ENCODE measurements around the gene ANKS1A. TPM values are rescaled to one million over a fixed set of nuclear protein-coding genes. Genes with fewer than 3 reads are reported as not detected.
"Not testable (repeated sequence)": the region's sequence is repeated elsewhere in the genome, so short reads cannot be mapped to it uniquely, and the experiment has no call there.

ANKS1A gene
- total RNA-seq, 2 donors from 2014 or later, result 25.3 to 26.0 TPM

GRCh38 chr6:34992376-34992775 is 103.3 kb downstream of the ANKS1A start:
- no peak overlapping the region for H3K9ac ChIP-seq (ENCODE audit: low read depth in 2 of 2, low read length in 2 of 2)
- TF ChIP-seq, protein P1, sequence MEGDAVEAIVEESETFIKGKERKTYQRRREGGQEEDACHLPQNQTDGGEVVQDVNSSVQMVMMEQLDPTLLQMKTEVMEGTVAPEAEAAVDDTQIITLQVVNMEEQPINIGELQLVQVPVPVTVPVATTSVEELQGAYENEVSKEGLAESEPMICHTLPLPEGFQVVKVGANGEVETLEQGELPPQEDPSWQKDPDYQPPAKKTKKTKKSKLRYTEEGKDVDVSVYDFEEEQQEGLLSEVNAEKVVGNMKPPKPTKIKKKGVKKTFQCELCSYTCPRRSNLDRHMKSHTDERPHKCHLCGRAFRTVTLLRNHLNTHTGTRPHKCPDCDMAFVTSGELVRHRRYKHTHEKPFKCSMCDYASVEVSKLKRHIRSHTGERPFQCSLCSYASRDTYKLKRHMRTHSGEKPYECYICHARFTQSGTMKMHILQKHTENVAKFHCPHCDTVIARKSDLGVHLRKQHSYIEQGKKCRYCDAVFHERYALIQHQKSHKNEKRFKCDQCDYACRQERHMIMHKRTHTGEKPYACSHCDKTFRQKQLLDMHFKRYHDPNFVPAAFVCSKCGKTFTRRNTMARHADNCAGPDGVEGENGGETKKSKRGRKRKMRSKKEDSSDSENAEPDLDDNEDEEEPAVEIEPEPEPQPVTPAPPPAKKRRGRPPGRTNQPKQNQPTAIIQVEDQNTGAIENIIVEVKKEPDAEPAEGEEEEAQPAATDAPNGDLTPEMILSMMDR (IDR thresholded peaks at IDR 0.05), result no peak
- H3K27ac ChIP-seq, result no peak overlapping the region
- no peaks in the 10 kb centered on the region for H3K27me3 ChIP-seq
- H3K4me1 ChIP-seq, result no peaks in the 10 kb centered on the region
- H3K9me3 ChIP-seq, result no peaks in the 10 kb centered on the region
- H3K4me3 ChIP-seq, result no peak overlapping the region
- no peak for DNase-seq
- peaks cover 4% of the 10 kb centered on the region for H3K36me3 ChIP-seq
- intact Hi-C loops (cut with DNase I), result no loop called here

DNA sequence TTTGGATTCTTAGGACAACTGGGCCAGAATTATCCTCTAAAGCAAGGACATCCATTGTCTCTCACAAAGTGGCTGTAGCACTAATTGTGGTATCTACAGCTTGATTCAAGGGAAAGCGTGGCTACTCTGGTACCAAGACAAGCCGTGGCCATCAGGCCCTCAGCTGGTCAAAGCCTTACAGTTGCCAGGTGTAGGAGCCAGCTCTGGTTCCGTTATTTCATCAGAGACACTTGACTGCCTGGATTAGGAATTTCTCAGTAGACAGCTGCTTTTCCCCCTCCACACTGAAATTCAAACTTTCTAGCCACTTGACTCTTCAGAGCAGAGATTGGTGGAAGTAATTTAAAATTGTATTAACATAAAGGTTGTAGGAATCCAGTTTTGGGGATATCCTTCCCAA is 104.2 kb downstream of the ANKS1A start:
- H3K27ac ChIP-seq, result no peak overlapping the region
- TF ChIP-seq, protein P1 (IDR thresholded peaks at IDR 0.05), result no peak
- no peak overlapping the region for H3K4me3 ChIP-seq
- no peak for DNase-seq
- no peaks in the 10 kb centered on the region for H3K27me3 ChIP-seq
- intact Hi-C loops (cut with DNase I), result no loop called here
- H3K36me3 ChIP-seq, result peaks cover 4% of the 10 kb centered on the region
- no peak overlapping the region for H3K9ac ChIP-seq (ENCODE audit: low read depth in 2 of 2, low read length in 2 of 2)
- no peaks in the 10 kb centered on the region for H3K9me3 ChIP-seq
- H3K4me1 ChIP-seq, result no peaks in the 10 kb centered on the region

DNA sequence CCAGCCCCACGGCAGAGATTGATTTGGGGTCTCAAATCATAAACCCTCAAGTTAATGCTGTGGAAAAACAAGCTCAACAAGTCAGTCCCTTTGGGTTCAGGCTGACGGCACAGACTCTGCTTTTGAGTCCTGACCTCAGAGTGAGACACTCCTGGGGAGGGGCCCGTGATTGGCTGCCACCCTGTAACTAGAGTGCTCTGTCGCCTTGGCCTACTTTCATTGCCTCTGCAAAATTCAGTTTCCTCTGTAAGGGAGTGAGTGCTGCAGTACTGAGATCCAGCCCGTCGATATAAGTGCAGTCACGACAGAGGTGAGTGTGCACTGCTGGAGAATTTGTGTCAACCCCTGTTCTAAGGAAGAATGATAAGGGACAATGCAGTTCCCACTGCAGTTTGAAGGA is 105.6 kb downstream of the ANKS1A start:
- Histone ChIP-seq H3K9ac (ENCODE audit: low read depth in 2 of 2, low read length in 2 of 2) (no peak overlapping the region), H3K4me3 (no peak overlapping the region), H3K4me1 (no peaks in the 10 kb centered on the region), H3K36me3 (peaks cover 4% of the 10 kb centered on the region), H3K27ac (no peak overlapping the region), H3K27me3 (no peaks in the 10 kb centered on the region), H3K9me3 (no peaks in the 10 kb centered on the region)
- TF ChIP-seq, protein P1 (IDR thresholded peaks at IDR 0.05), result no peak
- no peak for DNase-seq
- intact Hi-C loops (cut with DNase I), result no loop called here

DNA sequence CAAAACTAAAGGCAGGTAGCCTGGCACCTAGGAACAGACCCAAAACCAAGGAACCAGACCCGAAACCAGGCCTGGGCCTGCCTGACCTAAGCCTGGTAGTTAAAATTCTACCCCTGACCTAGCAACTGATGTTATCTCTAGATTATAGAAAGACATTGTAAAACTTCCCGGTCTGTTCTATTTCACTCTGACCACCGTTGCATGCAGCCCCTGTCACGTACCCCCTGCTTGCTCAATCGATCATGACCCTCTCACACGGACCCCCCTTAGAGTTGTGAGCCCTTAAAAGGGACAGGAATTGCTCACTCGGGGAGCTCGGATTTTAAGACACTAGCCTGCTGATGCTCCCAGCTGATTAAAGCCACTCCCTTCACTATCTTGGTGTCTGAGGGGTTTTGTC is 109.4 kb downstream of the ANKS1A start:
- H3K4me3 ChIP-seq; H3K9ac ChIP-seq (ENCODE audit: low read depth in 2 of 2, low read length in 2 of 2); H3K27me3 ChIP-seq; H3K9me3 ChIP-seq; H3K27ac ChIP-seq; H3K4me1 ChIP-seq; H3K36me3 ChIP-seq; DNase-seq; intact Hi-C loops (cut with DNase I): not testable (repeated sequence)

DNA sequence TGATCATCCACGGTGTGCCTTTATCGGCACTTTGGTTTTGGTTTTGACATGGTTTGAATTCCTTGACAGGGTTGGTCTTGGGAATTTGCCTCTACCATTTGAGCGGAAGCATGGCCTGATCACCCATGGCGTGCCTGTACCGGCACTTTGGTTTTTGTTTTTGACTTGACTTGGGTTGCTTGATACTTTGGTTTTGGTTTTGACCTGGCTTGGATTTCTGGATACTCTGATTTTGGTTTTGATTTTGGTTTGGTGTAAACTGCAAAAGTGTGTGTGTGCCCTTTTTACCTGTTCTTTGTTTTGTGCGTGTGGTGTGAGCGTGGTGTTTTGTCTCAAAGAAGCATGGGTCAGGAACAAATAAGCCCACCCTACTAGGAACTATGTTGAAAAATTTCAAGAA is 110.1 kb downstream of the ANKS1A start:
- DNase-seq; H3K4me1 ChIP-seq; H3K27ac ChIP-seq; intact Hi-C loops (cut with DNase I); H3K9ac ChIP-seq (ENCODE audit: low read depth in 2 of 2, low read length in 2 of 2); H3K36me3 ChIP-seq; H3K27me3 ChIP-seq; H3K9me3 ChIP-seq; H3K4me3 ChIP-seq: not testable (repeated sequence)

DNA sequence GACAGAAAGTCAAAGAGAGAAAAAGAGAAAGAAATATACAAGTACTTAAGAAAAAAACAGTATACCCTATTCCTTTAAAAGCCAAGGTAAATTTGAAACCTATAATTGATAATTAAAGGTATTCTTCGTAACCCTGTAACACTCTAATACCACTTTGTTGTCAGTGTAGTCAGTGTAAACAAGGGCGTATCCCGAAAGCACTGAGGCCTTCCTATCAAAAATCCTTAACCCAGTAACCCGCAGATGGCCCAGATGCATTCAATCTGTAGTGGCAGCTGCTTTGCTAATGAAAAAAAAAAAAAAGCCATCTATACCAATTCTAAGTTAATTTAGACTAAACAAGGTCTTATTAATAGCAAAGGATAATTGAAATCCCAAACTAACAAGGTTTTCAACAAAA is 110.9 kb downstream of the ANKS1A start:
- H3K36me3 ChIP-seq; H3K4me1 ChIP-seq; H3K27me3 ChIP-seq; DNase-seq; H3K27ac ChIP-seq; H3K9ac ChIP-seq (ENCODE audit: low read depth in 2 of 2, low read length in 2 of 2); H3K9me3 ChIP-seq; H3K4me3 ChIP-seq; intact Hi-C loops (cut with DNase I): not testable (repeated sequence)

DNA sequence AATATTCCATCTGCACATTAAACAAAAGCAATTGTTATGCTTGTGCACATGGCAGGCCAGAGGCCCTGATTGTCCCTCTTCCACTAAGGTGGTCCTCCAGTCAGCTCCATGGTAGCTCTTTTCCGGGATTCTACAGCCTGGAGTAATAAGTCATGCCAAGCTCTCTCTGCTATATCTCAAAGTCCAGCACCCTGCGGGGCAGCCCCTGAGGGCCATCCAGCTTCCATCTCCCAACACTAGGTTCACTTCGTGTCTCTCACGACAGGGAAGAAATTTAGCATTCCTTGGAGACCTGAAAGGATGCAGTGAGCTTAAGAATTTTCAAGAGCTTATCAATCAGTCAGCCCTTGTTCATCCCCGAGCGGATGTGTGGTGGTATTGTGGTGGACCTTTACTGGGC is 112.3 kb downstream of the ANKS1A start:
- intact Hi-C loops (cut with DNase I); H3K9ac ChIP-seq (ENCODE audit: low read depth in 2 of 2, low read length in 2 of 2); H3K36me3 ChIP-seq; H3K4me3 ChIP-seq; DNase-seq; H3K9me3 ChIP-seq; H3K27ac ChIP-seq; H3K4me1 ChIP-seq; H3K27me3 ChIP-seq: not testable (repeated sequence)

DNA sequence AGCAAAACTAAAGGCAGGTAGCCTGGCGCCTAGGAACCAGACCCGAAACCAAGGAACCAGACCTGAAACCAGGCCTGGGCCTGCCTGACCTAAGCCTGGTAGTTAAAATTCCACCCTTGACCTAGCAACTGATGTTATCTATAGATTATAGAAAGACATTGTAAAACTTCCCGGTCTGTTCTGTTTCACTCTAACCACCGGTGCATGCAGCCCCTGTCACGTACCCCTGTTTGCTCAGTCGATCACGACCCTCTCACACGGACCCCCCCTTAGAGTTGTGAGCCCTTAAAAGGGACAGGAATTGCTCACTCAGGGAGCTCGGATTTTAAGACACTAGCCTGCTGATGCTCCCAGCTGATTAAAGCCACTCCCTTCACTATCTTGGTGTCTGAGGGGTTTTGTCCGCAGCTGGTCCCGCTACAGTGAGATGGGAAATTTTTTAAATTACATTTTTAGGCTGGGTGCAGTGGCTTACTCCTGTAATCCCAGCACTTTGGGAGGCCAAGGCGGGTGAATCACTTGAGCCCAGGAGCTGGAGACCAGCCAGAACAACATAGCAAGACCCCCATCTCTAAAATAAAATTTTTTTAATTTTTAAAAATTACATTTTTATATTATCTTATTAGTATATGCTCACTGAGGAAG is 115.0 kb downstream of the ANKS1A start:
- H3K36me3 ChIP-seq; H3K27me3 ChIP-seq; H3K9ac ChIP-seq (ENCODE audit: low read depth in 2 of 2, low read length in 2 of 2); H3K27ac ChIP-seq; intact Hi-C loops (cut with DNase I); H3K4me1 ChIP-seq; H3K9me3 ChIP-seq; H3K4me3 ChIP-seq; DNase-seq: not testable (repeated sequence)

All from colonic mucosa (tissue), 4 donors.